Umbilical cord (tissue), 2 donors: ENCODE data around the gene PALLD. TPM values are rescaled to one million over a fixed set of nuclear protein-coding genes. Genes with fewer than 3 reads are reported as not detected.
A peak's percentile ranks its signal among the peaks of the same experiment; 100 is the strongest.

Experiments
- DNase-seq: peaks from one replicate; pipeline ENCODE4 v3.0.0-alpha.2; 2015; ENCODE audit warnings: low spot score
- total RNA-seq: library from RNA; depleted of rRNA; stranded (reverse); fragments of >200 nt; gene quantifications from one replicate; pipeline ENCODE4 v1.2.3, GENCODE V29; 2014; ENCODE audit warnings: low replicate concordance; ENCODE audit not compliant: insufficient read depth

PALLD gene
- total RNA-seq, 1 donor from 2014 or later = 441 TPM

DNA sequence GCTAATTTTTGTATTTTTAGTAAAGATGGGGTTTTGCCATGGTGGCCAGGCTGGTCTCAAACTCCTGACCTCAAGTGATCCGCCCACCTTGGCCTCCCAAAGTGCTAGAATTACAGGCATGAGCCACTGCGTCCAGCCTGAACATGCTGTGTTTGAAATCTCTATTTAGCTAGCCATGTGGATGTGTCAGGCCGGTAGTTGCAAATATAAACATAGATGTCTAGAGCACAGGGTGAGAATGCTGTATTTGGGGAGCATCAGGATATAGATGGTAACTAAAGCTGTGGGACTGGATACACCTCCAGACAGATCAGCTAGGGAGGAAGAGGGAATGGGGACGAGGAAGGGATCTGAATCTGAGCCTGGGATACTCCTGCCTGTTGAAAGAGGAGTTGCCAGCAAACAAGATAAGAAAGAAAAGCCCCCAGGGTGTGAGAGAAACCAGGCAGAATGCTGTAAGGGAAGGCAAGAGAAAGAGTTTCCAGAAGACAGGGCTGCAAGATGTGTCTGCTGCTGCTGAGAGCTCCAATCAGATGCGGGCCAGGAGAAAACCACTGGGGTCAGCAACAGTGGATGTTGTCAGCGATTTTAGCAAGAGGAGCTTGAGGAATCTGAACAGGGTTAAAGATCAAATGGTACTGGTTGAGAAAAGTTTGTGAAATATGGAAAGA, 177.4 kb downstream of the PALLD start:
- DNase-seq = peak; percentile 92

DNA sequence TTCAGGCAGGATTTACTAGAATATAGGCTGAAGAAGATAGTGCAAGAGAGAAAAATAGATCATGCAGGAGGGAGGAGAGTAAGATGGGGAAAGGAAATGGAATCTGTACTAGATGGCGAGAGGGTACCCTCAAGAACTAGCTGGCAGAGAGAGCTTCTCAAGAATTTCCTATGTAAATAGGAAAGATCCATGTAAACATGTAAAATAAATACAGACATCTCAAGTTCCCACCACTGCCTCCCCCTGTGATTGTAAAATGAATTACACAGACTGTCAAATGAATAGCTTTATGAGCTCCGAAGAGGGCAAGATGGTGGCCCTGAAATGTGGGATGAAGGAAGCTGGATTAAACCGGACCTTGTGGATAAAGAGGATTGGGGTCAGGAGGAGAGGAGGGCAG, 178.0 kb downstream of the PALLD start:
- DNase-seq = peak; percentile 62

DNA sequence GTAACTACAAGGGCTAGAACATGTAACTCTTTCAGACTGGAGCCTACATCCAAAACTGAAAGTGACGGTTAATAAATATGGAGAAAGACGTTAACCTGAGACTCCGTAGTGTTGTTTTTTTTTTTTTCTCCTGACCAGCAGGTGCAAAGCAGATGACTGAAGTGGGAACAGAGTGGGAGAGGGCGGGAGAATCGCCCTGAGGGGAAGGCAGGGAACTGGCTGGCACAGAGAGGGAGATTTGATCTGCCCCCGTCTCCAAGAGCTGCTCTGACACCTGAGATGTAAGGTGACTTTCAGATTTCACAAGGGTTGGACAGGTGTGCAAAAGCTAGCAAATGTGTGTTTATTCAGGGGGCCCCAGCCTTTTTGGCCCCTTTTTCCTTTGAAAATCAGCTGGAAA, 180.2 kb downstream of the PALLD start:
- DNase-seq = no peak

DNA sequence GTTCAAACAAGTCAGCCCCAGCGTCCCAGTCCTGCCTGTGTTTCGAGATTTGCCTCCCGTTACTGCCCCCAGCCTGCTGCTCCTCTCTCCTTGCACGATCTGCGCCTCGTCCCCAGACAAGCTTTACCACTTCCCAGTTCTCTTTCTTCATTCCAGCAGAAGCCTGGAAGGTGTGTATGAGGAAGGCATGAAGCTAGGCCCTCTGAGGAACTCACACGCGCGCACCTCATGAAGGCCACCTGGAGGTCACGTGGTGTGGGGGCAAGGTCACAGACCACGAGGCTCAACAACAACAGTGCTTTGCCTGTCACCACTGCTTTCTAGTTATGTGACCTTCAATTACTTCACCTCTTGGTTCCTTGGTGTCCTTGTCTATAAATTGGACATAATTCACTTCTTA, 181.0 kb downstream of the PALLD start:
- no peak for DNase-seq

DNA sequence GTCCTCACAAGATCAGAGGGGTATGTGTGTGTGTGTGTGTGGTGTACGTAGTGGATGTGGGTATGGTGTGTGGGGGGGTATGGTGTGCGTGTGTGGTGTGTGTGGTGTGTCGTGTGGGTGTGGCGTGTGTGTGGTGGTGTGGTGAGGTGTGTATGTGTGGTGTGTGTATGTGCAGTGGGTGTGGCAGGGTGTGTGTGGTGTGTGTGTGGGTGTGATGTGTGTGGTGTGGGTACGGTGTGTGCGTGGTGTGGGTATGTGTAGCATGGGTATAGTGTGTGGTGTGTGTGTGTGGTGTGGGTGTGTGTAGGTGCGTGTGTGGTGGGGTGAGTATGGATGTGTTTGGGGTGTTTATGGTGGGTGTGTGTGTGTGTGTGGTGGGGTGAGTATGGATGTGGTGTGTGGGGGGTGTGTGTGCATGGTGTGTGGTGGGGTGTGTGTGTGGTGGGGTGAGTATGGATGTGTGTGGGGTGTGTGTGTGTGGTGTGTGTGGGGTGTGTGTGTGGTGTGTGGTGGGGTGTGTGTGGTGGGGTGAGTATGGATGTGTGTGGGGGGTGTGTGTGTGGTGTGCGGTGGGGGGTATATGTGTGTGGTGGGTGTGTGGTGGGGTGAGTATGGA, 182.0 kb downstream of the PALLD start:
- DNase-seq = no peak

DNA sequence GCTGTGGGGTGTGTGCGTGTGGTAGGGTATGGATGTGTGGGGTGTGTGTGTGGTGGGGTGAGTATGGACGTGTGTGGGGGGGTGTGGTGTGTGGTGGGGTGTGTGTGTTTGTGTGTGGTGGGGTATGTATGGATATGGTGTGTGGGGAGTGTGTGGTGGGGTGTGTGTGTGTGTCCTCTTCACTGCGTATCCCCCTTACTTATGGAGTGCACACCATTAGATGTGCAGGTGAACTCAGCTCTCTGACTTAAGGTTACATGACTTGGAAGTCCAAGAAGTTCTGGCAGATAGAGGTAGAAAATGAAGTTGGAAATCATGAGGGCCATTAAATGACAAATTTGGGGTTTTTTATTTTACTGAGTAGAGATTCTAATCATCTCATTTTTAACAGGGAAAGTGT, 182.5 kb downstream of the PALLD start:
- DNase-seq = no peak

DNA sequence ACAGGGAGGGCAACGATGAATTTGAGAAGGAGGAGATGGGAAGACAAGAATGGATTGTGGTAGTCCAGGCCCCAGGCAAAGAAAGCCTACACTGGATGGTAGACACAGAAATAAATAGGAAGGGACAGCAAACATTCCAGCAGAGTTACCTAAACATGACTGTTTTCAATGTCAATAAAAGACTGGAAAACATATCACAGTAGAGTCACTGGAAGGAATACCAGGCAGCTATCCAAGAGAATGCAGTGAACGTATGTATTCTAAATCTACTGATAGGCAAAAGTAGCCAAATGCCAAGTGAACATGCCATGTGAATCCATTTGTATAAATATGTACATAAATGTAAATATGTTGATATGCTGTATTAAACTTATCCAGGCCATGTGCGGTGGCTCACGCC, 183.0 kb downstream of the PALLD start:
- DNase-seq = no peak

DNA sequence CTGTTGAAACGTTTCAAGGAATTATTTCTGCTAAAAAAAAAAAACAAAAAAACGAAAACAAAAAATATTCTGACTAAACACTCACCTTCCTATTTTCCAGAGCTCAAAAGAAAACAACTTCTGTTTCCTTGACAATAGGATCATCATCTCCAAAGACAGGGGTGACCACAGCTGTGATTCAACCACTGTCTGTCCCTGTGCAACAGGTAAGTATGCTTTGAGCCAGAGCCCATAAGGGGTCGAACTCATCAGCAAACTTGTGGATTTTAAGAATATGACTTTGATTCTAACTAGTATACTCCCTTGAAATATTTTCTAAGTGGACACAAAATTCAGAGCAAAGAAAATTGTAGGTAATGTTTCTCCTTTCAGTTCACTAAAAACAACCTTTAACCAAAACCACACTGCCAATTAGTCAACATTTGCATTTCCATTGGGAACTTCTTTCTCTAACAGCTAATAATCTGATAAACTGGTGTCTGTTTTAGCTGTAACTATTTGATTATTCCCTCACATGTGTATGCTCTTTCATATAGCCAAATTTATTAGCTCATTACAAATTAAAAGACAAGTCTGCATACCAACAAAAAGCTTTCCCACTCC, 186.1 kb downstream of the PALLD start:
- no peak for DNase-seq

DNA sequence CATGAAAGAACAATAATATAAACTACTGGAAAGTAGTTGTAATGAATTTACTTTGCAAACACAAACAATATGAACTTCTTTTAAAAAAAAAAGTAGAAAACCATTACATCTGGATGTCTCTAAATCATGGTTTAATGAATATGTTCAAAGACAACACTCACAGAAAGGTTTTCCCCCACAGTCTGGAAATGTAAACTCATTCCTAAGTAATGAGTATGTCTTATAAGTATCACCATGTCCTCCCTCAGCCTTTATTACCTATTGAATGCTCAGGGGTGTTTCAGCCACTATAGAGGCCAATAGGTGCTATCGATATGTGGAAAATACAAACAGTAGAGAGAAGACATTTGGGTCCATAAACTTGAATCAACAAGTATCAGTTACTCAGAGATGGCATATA, 186.7 kb downstream of the PALLD start:
- DNase-seq = no peak

DNA sequence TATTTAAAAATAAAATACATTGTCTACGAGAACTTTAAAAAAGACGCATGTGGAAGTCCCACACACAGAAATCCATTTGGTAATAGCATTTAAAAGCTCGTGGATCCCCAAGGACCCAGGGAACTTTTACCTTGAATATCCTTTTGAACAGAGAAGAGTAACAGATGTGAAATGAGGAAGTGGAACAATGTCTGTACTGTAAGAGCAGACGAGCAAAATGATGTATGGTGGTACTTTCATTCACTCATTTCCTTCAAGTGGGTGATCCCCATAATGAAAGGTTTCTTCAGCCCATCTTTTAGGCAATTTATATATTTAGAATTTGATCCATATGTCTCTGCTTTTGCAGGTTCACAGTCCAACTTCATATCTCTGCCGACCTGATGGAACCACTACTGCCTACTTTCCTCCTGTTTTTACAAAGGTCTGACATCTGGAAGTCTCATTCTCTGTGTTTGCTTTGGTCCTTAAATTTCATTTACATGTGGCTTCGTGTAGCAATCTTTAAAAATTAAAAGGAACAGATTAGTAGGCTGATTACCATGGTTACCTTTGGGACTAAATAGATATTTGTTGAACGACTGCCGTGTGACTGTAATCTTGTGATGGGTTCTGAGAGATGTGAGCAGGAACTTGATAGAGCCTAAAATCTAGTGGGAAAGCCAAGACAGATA, 188.4 kb downstream of the PALLD start:
- DNase-seq = no peak

DNA sequence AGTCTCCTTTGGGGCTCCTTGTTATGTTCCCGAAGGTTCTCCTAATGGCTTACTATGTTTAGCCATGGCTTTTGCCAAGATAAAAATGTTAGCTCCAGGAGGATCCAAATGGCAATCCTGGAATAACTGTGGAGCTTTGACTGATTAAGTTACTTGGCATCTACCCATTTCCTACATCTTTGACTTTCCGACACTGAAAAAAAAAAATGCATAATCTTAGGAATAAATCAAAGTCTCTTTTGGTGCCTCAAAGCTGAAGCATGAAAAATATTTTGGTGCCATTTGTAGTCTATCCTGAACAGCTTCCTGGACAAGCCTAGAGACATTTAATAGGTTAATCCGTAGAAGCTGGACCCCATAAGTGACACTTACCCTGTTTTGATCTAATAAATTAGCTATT, 191.7 kb downstream of the PALLD start:
- DNase-seq = peak; percentile 34

DNA sequence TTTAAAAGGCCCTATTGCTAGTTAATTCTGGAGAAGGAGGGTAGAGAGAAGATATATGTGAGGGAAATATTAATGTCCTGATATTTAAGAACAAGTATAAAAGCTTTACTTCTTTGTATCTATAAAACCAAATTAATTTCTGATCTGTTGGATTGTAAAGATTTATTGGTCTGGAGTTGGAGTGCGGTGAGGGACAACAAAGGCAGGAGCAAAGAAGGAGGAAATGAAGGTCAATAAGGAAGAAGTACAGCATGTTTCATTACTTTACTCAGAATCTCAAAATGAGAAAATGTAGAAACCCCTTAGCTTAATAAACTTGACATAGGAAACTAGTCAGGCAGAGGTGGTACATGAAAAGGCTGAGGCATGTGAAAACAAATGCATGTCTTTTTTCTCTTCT, 192.9 kb downstream of the PALLD start:
- no peak for DNase-seq

DNA sequence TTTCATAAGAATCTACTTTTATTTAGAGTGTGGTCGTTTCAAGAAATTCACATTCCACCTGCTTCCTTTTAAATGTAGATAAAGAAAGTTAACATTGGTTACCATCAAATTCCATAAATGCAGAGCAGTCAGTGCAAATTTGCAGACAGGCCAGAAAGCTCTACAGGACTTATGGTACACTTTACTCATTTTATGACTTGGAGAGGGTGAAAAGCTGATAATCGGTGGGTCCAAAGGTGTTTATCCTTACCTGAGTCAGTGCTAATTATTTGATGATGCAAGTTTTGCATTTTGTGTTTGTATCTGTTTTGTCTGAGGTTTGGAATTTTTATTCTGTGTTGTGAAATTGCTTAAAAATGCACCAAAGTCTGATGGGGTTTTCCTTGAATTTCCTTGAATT, 193.3 kb downstream of the PALLD start:
- no peak for DNase-seq

DNA sequence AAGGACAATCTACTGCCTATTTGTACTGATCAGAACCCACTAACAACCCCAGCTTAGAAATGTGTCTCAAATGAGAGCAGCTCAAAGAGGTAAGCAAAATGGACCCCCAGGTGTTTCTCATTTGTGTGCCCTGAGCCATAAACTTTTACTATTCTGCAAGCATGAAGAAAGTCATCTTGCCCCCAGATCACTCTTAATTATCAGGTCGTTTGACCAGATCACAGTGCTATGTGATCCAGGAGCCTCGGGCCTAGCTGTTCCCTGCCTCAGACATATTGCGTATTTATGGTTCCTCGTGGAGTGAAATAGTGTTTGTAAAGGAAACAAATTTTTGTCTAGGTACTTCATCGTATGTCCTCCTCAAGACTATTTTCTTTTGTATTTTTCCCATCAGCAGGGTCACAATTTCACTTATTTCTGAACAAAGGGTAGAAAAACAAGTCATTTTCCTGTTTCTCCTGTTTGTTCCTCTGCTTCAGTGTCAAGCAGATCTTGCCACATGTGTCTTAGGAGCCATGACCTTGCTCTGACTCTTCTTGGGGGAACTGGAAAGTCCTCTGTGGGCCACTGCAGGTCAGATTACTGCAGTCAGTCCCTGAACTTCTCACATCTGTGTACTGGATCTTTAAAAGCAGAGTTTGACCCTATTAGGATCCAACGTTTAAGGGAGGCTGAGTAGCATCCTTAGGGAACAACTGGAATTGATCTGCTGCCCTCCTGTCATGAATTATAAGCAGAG, 194.9 kb downstream of the PALLD start:
- DNase-seq = no peak

DNA sequence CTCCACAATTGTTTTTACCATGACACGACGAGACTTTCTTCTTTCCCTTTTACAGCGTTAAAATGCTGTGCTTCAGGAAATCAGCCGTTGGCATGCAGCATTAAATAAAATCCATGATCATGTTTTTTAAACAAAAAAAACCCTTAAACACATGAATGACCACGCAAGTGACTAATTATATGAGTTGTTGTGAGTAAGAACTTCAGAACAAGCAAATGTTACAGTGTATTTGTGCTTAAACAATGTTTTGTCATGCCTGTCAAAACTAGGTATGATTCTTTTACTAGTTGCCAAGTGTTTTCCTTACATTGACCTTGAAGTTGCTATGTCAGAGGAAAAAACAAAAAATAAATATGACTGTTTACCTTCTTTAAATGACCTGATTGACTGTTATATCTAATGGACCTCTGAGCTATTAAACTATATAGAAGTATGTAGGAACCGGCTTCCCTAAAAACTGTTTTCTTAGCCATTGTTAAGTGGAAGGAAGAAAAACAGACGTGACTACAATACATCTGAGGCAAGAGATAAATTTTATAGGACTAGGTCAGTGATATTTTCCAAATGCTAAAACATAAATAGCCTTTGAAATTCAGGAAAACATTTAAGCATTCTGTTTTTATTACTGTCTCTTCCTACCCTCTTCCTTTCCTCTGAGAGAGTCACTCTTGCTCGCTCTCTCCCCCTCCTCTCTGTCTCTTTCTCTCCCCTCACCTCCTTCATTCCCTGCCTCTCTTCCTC, 197.1 kb downstream of the PALLD start:
- no peak for DNase-seq

DNA sequence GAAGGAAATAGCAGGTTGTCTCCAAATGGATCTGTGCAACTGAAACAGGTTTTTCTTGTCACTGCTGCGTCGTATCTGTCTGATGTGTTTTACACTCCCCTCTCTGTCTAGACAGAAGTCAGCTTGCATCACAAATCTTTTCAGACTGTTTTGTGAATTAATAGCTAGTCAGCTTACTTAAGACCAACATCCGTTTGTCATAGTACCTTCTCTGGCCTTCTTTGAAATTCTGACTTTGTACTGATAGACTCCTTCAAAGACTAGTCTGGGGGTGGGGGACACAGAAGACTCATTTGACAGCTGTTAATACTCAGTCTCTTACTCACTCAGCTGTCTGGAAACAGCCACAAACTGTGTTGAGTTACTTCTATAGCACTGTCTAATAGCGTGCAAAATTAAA, 197.8 kb downstream of the PALLD start:
- peak; percentile 90 for DNase-seq

DNA sequence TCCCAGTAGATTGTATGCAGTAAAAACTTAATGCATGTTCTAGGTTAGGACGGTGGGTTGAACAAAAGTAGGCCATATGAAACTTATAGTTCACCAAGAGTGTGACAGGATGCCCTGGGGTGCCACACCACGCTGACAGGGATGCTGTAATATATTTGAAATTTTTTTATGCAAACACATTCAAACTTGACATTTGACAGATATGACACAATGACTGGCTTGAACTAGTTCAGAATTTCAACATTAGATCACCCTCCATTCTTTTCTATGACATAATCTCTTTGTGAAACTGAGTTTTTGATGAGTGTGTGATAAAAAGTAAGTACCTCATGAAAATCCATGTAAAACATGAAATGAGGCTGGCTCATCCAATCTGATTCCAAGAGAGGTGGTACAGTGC, 198.4 kb downstream of the PALLD start:
- DNase-seq = no peak

DNA sequence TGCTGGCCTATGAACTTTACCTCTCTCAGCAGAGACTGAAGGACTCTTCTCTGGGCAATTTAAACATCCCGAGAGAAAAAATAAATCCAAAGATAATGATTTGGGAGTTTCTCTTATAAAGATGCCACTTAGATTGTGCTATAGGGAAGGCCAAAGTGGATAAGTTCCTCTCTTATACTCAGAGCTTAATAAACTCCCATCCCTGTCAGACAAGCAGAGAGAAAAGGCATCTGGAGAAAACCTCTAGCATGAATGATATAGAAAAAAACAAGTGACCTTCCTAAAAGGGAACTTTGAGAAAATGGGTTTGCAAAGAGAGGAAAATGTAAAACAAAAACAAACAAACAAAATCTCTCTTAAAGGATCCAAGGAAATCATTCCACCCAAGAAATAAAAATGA, 199.4 kb downstream of the PALLD start:
- DNase-seq = peak; percentile 55

DNA sequence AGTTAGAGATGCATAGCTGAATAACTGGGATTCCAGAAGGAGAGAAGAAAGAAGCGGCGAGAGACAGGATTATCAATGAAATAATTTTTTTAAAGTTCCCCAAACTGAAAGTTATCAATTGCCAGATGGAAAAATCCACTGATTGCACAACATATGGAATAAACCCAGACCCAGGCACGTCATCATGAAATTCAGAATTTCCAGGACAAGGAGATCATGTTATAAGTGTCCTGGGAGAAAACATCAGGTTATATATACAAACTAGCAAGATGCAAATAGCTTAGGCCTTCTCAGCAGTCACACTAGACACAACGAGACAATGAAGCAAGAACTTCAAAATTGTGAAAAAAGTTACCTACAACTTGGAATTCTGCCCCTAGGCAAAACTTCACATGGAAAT, 200.0 kb downstream of the PALLD start:
- DNase-seq = no peak

DNA sequence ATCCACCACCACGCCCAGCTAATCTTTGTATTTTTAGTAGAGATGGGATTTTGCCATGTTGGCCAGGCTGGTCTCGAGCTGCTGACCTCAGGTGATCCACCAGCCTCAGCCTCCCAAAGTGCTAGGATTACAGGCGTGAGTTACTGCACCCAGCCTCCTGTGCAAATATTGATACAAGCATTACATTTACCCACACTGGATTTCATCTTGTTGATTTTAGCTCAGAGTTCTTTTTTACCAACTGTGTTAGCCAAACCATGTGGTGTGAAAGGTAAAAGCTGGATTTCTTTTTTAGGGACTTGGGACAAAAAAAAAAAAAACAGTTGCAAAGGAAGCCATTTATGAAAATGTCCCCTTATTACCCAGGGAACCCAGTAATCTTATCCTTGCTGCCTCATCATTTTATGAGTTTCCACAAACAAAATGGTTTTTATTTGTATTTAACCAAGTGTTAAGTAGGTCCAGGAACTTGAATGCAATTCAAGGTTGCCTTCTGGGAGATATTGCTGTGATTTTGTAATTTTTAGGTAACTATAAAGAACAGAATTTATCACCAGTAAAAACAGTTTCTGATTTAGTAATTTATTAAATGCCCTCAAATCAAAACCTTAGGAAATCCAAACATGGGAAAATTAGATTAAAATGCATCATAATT, 202.5 kb downstream of the PALLD start:
- DNase-seq = no peak

DNA sequence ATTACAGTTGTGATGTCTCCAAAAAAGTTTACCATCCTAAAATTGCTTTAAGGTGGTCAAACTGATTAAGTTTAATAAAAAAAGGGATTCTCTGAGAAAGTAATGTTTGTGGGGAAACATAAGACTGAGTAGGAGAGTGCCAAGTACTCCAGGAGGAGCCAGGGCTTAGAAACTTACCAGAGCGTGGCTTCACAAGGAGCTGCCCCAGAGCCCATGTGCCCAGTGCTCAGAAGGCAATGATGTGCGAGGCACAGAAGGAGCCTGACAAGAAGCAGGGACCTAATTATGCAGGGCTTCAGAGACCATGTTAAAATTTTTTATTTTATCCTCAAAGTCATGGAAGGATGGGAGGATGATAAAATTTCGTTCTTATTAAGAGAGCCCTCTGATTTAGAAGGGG, 204.2 kb downstream of the PALLD start:
- DNase-seq = no peak
